OCI-M1 (cell line): ENCODE data around the gene SHISAL2A.
A peak's percentile ranks its signal among the peaks of the same experiment; 100 is the strongest.

Source experiments
- DNase-seq: peaks from one replicate; lab custom pipeline; 2025; lab: John Stamatoyannopoulos, UW

The SHISAL2A gene

DNA sequence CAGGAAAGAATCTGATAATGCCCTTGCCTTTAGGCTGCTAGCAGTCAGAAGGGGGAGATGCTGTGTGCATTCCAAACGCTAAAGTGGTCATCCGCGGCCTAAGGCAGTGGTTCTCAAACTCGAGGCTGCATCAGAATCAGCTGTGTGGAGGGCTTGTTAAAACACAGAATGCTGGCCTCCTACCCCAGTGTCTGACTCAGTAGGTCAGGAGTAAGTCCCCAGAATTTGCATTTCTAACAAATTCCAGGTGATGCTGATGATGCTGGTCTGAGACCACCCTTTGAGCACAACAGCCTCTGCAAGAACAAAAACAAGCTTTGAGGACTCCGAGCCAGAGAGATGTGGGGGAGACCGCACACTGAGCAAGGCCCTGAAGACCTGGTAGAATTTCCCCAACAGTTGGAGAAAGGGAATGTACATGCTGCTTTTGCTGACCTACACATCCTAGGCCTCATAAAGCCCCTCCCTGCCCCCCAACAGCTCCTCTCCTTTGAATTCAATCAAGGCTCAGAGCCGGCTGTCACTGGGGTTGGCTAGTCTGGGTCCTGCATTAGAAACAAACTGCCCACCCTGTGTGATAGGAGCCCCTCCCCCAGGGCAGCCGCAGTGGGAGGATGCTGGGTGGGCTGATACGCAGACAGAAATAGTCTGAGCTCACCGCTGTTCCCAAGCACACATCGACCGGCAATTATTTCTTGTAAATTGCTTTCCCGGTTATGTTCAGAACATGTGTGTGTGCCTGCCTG, 27.1 kb downstream of the SHISAL2A start:
- no peak for DNase-seq

DNA sequence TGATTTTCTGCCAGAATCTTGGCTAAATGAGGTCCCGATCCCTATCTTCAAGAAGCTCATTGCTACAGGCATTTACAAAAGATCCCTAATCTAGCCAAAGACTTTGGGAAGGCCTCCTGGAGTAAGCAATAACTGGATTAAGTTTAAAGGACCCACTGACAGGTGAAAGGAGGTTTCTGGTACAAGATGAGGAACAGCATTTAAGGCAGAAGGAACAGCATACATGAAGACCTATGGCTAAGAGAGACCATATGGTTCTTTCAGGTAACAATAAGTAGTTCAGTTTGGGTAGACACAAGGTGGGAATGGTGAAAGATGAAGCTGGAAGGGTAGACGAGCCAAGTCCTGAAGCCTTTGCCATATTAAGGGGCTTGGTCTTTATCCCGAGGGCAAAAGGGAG, 27.8 kb downstream of the SHISAL2A start:
- no peak for DNase-seq

GRCh38 chr1:52662645-52663313, 29.8 kb downstream of the SHISAL2A start:
- no peak for DNase-seq

DNA sequence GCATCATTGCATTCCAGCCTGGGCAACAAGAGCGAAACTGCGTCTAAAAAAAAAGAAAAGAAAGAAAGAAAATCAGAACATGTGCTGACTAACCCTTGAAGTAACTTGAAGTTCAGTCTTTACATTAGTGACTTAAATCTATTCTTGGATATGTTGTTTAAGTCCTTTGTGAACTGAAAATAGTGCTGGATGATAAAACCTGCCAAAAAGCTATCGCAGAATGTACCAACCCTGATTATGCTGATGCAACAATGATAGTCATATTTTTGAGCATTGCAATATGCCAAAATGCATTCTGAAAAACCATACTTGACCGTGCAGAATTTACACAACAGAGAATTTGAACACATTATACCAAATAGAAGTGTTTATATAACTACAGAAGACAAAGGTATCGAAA, 30.7 kb downstream of the SHISAL2A start:
- DNase-seq = no peak

GRCh38 chr1:52665006-52665941, 32.3 kb downstream of the SHISAL2A start:
- DNase-seq = no peak

DNA sequence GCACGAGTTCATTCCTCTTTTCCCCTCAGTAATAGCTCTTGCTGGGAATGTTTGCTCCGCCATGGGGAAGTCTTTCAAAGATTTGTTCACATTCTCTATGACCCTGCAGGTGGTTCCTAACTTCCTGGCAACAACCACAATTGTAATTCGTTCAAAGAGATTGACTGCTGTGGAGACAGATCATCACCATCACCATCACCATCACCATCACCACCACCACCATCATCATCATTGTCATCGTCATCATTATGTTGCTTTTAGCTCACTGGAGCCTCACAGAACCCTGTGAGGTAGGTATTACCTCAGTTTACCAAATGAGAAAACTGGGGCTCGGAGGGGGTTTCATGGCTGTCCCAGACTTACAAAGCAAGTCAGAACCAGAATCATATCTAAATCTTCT, 34.3 kb downstream of the SHISAL2A start:
- no peak for DNase-seq

DNA sequence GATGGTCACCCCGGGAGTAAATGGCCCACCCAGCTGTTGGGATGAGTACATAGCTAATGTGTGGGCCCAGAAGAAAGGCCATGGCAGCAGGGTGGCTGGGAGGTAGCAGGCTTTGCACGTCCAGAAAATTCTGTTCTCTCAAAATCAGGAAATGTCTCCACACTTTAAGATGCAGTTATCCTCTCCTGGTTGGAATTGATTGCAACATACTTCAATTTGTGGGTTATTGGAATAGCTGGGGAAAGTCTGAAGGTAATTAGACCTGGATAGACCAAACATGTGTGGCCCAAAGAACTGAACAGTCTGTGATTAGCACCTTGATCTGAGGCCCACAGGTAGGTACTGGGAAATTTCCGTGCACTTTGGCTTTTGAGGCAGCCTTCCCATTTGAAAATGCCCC, 35.0 kb downstream of the SHISAL2A start:
- no peak for DNase-seq

GRCh38 chr1:52668711-52669110, 35.7 kb downstream of the SHISAL2A start:
- no peak for DNase-seq

GRCh38 chr1:52669696-52670095, 36.7 kb downstream of the SHISAL2A start:
- no peak for DNase-seq

DNA sequence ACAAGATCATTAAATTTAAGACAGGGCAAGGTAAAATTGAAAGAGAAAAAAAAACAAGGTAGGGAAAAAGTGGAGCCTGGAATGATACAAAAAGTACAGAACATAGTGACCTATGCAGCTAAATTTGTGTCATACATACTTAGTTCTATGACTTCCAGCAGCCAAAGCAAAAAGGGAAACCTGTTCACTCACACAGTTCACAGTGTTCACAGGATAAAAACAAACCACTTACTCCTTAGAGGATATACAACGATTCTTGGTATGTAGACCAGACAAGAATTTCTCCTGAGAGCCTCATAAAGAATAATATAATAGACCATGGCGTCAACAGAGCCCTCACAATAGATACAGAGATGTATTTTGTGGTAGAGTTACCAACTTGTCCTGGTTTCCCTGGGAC, 37.6 kb downstream of the SHISAL2A start:
- DNase-seq = no peak

- no peak for DNase-seq
These were observed 40.0 kb downstream of the SHISAL2A start for GRCh38 chr1:52672946-52673345.

- no peak for DNase-seq
These were observed 40.5 kb downstream of the SHISAL2A start for GRCh38 chr1:52673513-52673912.

DNA sequence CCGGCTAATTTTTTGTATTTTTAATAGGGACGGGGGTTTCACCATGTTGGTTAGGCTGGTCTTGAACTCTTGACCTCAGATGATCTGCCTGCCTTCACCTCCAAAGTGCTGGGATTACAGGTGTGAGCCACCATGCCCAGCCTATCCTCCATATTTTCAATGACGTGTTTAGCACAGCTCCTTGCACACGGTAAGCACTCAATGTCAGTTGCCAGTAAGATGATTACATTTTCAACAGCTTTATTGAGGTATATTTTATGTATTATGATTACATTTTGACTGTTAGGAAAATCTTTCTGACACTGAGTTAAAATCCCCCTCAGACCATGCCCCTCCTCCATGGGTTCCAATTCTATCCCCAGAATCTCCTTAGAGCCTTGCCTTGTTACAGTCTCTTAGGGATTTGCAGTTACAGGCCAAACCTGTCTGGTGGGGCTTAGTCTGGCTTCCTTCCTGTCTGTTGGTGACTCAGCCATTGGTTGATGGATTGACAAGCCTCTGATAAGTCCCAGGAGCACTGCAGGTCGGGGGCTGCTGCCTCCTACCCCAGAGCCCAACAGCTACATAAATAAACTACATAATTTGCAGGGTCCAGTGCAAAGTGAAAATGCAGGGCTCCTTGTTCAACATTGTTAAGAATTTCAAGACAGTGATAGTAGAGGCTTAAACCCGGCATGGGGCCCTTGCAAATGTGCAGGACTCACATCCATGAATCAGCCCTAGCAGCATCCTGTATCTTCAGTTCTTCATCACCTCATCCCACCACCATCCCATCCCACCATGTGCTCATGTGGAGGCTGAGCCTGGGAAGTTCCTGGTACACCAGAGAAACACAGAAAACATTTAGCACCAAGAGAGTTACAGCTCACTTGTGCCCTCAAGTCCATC, 41.8 kb downstream of the SHISAL2A start:
- peak; percentile 50 for DNase-seq

DNA sequence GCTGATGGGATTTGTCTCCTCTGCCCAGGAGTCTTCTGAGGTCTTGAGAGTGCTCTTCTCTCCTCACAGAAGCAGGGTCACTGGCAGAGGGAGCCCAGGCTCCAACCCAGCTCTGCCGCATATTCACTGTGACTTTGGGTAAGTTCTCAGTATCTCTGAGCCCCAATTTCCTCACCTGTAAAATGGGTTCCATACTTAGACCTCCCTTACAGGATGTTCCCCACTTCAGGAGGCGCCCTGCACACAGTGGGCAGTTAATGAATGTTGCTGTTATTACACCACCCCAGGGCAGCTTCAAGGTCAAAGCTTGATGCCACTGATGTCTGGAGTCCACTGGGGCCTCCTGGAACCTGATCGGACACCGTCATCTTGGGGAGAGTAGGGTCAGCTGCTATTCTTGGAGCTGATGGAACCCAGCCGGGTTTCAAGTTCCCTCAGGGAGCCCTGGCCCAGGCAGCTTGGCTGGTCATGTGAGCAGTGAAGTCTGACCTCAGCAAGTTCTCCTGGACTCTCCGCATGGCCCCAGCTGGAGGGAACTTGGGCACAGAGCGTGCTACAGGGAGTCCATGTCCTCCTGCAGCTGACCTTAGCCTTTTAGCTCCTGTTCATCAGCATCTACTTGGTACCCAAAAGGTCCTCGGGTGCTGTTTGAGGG, 43.4 kb downstream of the SHISAL2A start:
- no peak for DNase-seq

- DNase-seq = peak; percentile 68
These were observed 44.3 kb downstream of the SHISAL2A start for GRCh38 chr1:52677076-52677806.

- DNase-seq = no peak
These were observed 46.1 kb downstream of the SHISAL2A start for GRCh38 chr1:52679048-52679447.

- no peak for DNase-seq
These were observed 46.5 kb downstream of the SHISAL2A start for GRCh38 chr1:52679498-52679897.

- DNase-seq = no peak
These were observed 47.4 kb downstream of the SHISAL2A start for GRCh38 chr1:52680353-52680752.

DNA sequence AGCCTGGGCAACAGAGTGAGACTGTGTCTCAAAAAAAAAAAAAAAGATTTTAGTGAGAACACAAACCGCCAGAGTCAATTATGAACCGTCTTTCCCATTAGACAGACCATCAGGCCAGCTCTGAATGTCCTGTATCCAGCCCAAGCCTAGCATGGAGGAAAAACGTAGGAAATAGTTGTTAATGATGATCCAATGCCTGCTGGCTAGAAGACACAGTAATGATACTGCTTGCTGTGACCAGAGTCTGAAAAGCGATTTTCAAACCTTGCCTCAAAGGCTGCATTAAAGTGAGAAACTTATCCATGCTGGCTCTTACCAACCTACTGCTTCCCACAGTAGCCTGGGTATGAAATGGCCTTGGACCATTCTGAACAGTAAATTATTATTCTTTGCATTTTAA, 48.2 kb downstream of the SHISAL2A start:
- DNase-seq = no peak

DNA sequence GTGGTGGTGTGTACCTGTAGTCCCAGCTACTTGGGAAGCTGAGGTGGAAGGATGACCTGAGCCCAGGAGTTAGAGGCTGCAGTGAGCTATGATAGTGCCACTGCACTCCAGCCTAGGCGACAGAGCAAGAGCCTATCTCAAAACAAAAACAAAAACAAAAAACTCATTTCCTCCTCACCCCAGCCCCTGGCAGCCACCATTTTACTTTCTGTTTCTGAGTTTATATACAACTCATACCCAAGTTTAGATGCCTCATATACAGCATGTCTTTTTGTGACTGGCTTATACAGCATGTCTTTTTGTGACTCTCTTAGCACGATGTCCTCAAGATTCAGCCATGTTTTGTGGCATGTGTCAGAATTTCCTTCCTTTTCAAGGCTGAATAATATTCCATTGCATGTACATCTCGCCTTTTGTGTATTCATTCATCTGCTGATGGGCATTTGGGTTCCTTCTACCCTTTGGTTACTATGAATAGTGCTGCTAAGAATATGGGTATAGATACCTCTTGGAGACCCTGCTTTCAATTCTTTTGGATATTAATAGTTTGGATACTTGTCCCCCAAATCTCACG, 50.5 kb downstream of the SHISAL2A start:
- no peak for DNase-seq
